GM19238 (cell line): Measurements from ENCODE around the gene ITPK1.

Source experiments
- DNase-seq: peaks from one replicate; pipeline ENCODE4 v3.0.0; 2011; ENCODE audit warnings: low spot score; ENCODE audit not compliant: insufficient read length

The ITPK1 gene

DNA sequence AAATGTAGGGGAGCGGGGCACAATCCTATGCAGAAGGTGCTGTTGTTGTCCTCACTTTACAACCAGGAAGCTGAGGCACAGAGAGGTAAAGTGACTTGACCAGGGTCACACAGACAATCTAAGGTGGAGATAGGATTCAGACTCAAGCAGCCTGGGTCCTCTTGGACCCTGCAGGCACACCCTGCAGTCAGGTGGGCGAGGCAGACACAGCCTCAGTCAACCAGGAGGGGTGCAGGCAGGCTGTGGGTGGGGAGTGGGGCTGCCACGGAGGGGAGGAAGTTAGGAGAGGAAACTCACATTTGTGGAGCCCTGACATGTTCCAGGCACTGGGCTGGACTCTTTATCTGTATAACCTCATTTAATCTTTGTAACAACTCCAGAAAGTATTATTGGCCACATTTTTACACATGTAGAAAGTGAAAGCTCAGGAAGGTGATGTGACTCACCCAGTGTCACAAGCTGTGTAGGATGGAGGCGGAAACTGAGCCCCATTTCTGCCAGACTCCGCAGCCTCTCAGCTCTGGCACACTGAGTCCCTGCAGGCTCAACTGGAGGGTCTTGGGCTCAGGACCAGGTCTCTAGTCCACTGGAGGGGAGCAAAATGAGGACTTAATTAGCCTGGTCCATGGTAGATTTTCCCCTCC, 217.7 kb downstream of the ITPK1 start:
- DNase-seq, result no peak

GRCh38 chr14:92895352-92895878, 220.3 kb downstream of the ITPK1 start:
- no peak for DNase-seq

DNA sequence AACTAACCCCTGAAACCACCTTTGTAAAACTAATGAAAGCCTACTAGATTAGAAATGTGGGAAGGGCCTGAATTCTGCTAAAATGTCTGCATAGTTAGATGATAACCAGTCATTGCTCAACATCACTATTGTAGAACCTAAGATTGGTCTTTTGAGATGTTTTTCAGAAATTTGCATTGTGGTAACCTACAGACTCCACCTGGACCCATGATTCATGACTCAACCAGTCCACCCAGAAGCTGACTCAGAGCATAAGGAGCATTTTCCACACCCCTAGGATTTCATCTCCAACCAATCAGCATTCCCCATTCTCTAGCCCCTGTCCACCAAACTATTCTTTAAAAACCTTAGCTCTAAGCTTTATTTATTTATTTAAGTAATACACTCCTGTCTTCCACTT, 223.1 kb downstream of the ITPK1 start:
- DNase-seq, result no peak

- DNase-seq, result no peak
These were observed 224.7 kb downstream of the ITPK1 start for GRCh38 chr14:92890830-92891588.

GRCh38 chr14:92888896-92889295, 226.8 kb downstream of the ITPK1 start:
- DNase-seq, result no peak

GRCh38 chr14:92887157-92887556, 228.6 kb downstream of the ITPK1 start:
- no peak for DNase-seq
